Body of pancreas (tissue), 4 donors: ENCODE data around the gene ESPN. TPM values are rescaled to one million over a fixed set of nuclear protein-coding genes. Genes with fewer than 3 reads are reported as not detected.
A peak's percentile ranks its signal among the peaks of the same experiment; 100 is the strongest.

ENCODE experiments used
- ATAC-seq: fragments of 150-250 bp; one replicate; pipeline ENCODE4 v1.9.1; 2016
- DNase-seq, 4 donors: peaks; one replicate each; pipeline ENCODE4 v3.0.0-alpha.2; 2019
- H3K27ac ChIP-seq, 4 donors: fragments of 200-600 bp; sonication (generic); 1 replicate in 3 of 4; 2 replicates in 1 of 4; pipeline versions ENCODE4 v1.5.1 to v1.6.1; 2016 to 2019; ENCODE audit warnings: mild to moderate bottlenecking in 1 of 4, mixed read lengths in 1 of 4, moderate library complexity in 1 of 4
- H3K27me3 ChIP-seq, 2 donors: fragments of 200-600 bp; sonication (generic); one replicate each; pipeline ENCODE4 v1.6.0; 2016; ENCODE audit warnings: mild to moderate bottlenecking in 1 of 2
- H3K36me3 ChIP-seq, 2 donors: fragments of 200-600 bp; sonication (generic); replicated peaks in 1 of 2; 2 replicates each; pipeline ENCODE4 v1.5.1; 2016; ENCODE audit warnings: low read depth in 2 of 2; ENCODE audit not compliant: insufficient read depth in 1 of 2
- H3K4me1 ChIP-seq: fragments of 200-600 bp; sonication (generic); one replicate; pipeline ENCODE4 v1.6.0; 2016
- H3K4me3 ChIP-seq, 2 donors: fragments of 200-600 bp; sonication (generic); 1 replicate in 1 of 2; 2 replicates in 1 of 2; pipeline ENCODE4 v1.5.1; 2016 to 2019
- H3K9me3 ChIP-seq, 3 donors: fragments of 200-600 bp; sonication (generic); 1 replicate in 2 of 3; 2 replicates in 1 of 3; pipeline ENCODE4 v1.5.1; 2016
- CTCF ChIP-seq, 7 experiments: fragments of 450-650 bp in 4 of 7; fragments of 200-600 bp in 3 of 7; sonication (generic) in 3 of 7; IDR thresholded peaks; one replicate each; pipeline ENCODE4 v1.5.1; 2016 to 2019; ENCODE audit warnings: antibody characterized with exemption in 7 of 7
- POLR2A ChIP-seq, 3 donors: fragments of 450-650 bp; IDR thresholded peaks; one replicate each; pipeline ENCODE4 v1.6.1; 2016; ENCODE audit warnings: antibody characterized with exemption in 3 of 3, mild to moderate bottlenecking in 2 of 3
- WGBS, 2 donors: methylation state at CpG; one replicate each; pipeline ENCODE4 v1.1.5; 2017; 5-methylcytosine and 5-hydroxymethylcytosine counted together
- intact Hi-C: fragments of 100-400 bp; cut with DNase I; formaldehyde crosslinking; loops from one replicate; pipeline ENCODE4 v1.15.1; 2023
- total RNA-seq, 2 donors: library from RNA; depleted of rRNA; stranded (reverse); fragments of >200 nt; gene quantifications; one replicate each; pipeline ENCODE4 v1.1.0, GENCODE V29; 2016

The ESPN gene
- total RNA-seq, 2 donors from 2014 or later, result 0.26 to 4.0 TPM

- WGBS, 2 donors, result 25 to 38% methylated on average over 1 to 5 of the region's 5 CpGs
- Histone ChIP-seq H3K4me3 (no peak overlapping the region), H3K4me1 (peaks cover 13% of the 10 kb centered on the region), H3K9me3 (no peaks in the 10 kb centered on the region), H3K27me3 (no peaks in the 10 kb centered on the region), H3K27ac (peak overlapping the region in 1 of 4 donors; percentile 44), H3K36me3 (no peaks in the 10 kb centered on the region)
- DNase-seq (peak; percentile 83 to 94 (median 91)), ATAC-seq (peak; percentile 95)
- TF ChIP-seq POLR2A (IDR thresholded peaks at IDR 0.05), result no peak
- no peak for TF ChIP-seq CTCF (IDR thresholded peaks at IDR 0.05)
- intact Hi-C loops, result no loop called here
Observed at GRCh38 chr1:6384962-6385361, 39.6 kb upstream of the ESPN start.

GRCh38 chr1:6385488-6386191, 38.9 kb upstream of the ESPN start:
- WGBS, 2 donors, result 73 to 86% methylated on average over 9 to 18 of the region's 22 CpGs
- Histone ChIP-seq H3K9me3 (no peaks in the 10 kb centered on the region), H3K4me3 (no peak overlapping the region), H3K36me3 (no peaks in the 10 kb centered on the region), H3K27ac (peak overlapping the region in 1 of 4 donors; percentile 44), H3K4me1 (peaks cover 13% of the 10 kb centered on the region), H3K27me3 (no peaks in the 10 kb centered on the region)
- no peak for DNase-seq
- no peak for ATAC-seq
- no peak for TF ChIP-seq CTCF (IDR thresholded peaks at IDR 0.05)
- intact Hi-C loops, result no loop called here

GRCh38 chr1:6386371-6386949, 38.1 kb upstream of the ESPN start:
- DNase-seq (no peak), ATAC-seq (no peak)
- H3K36me3 ChIP-seq, result no peaks in the 10 kb centered on the region
- WGBS, 2 donors, result 86 to 91% methylated on average over 10 of the region's 10 CpGs
- H3K9me3 ChIP-seq, result no peaks in the 10 kb centered on the region
- H3K27me3 ChIP-seq, result no peaks in the 10 kb centered on the region
- no peak overlapping the region for H3K4me3 ChIP-seq
- H3K4me1 ChIP-seq, result peaks cover 13% of the 10 kb centered on the region
- intact Hi-C loops, result no loop called here
- no peak overlapping the region for H3K27ac ChIP-seq
- TF ChIP-seq CTCF (IDR thresholded peaks at IDR 0.05) (no peak), POLR2A (IDR thresholded peaks at IDR 0.05) (no peak)

- Histone ChIP-seq H3K36me3 (no peaks in the 10 kb centered on the region), H3K27me3 (no peaks in the 10 kb centered on the region), H3K4me3 (no peak overlapping the region), H3K27ac (no peak overlapping the region), H3K9me3 (no peaks in the 10 kb centered on the region), H3K4me1 (peaks cover 24% of the 10 kb centered on the region)
- WGBS, 2 donors, result 92 to 95% methylated on average over 9 of the region's 9 CpGs
- ATAC-seq (no peak), DNase-seq (no peak)
- no peak for TF ChIP-seq POLR2A (IDR thresholded peaks at IDR 0.05)
- no peak for TF ChIP-seq CTCF (IDR thresholded peaks at IDR 0.05)
- intact Hi-C loops, result no loop called here
Observed at GRCh38 chr1:6389971-6390370, 34.6 kb upstream of the ESPN start.
